ENCODE measurements around the gene ADCY6. TPM values are rescaled to one million over a fixed set of nuclear protein-coding genes. Genes with fewer than 3 reads are reported as not detected.

The ADCY6 gene
- polyA plus RNA-seq, 1 experiment: 37.9 TPM

GRCh38 chr12:48768147-48768546 is 20.7 kb downstream of the ADCY6 start:
- POLR2A ChIA-PET: no interaction called here

GRCh38 chr12:48767521-48767920 is 21.4 kb downstream of the ADCY6 start:
- no peaks in the 10 kb centered on the region for H3K27me3 ChIP-seq (ENCODE audit: control insufficient read depth, insufficient read depth, low read length)
- ChIA-PET CTCF (interaction anchor here (2.4 kb wide), 1 partner anchor 28 kb away, joined by 9 read pairs; no protein-coding TSS in a partner anchor), POLR2A (no interaction called here)
- no peak for TF ChIP-seq CTCF (IDR thresholded peaks at IDR 0.05; ENCODE audit: insufficient read depth, low read depth, low read length)
- no peak for DNase-seq (ENCODE audit: low read depth)
- peaks cover 34% of the 10 kb centered on the region for H3K36me3 ChIP-seq (ENCODE audit: control insufficient read depth, insufficient read depth, low read length)
- no peak overlapping the region for H3K4me3 ChIP-seq (ENCODE audit: low read depth, low read length)

More at GRCh38 chr12:48768147-48768546, 20.7 kb downstream of the ADCY6 start:
- no peak for TF ChIP-seq CTCF (IDR thresholded peaks at IDR 0.05; ENCODE audit: insufficient read depth, low read depth, low read length)
- Histone ChIP-seq H3K4me3 (ENCODE audit: low read depth, low read length) (no peak overlapping the region), H3K36me3 (ENCODE audit: control insufficient read depth, insufficient read depth, low read length) (peaks cover 36% of the 10 kb centered on the region), H3K27me3 (ENCODE audit: control insufficient read depth, insufficient read depth, low read length) (no peaks in the 10 kb centered on the region)
- DNase-seq (ENCODE audit: low read depth): no peak
- CTCF ChIA-PET: interaction anchor here (2.4 kb wide), 1 partner anchor 27 kb away, joined by 9 read pairs; no protein-coding TSS in a partner anchor

GRCh38 chr12:48767047-48767446 is 21.8 kb downstream of the ADCY6 start:
- ChIA-PET POLR2A (no interaction called here), CTCF (interaction anchor here (1.6 to 2.4 kb wide), 2 partner anchors 28 to 47 kb away, joined by 5 to 9 read pairs; no protein-coding TSS in a partner anchor)
- Histone ChIP-seq H3K4me3 (ENCODE audit: low read depth, low read length) (no peak overlapping the region), H3K36me3 (ENCODE audit: control insufficient read depth, insufficient read depth, low read length) (peaks cover 29% of the 10 kb centered on the region), H3K27me3 (ENCODE audit: control insufficient read depth, insufficient read depth, low read length) (no peaks in the 10 kb centered on the region)
- TF ChIP-seq CTCF (IDR thresholded peaks at IDR 0.05; ENCODE audit: insufficient read depth, low read depth, low read length): no peak
- DNase-seq (ENCODE audit: low read depth): no peak

GRCh38 chr12:48765753-48766162 is 23.1 kb downstream of the ADCY6 start:
- no peak overlapping the region for H3K4me3 ChIP-seq (ENCODE audit: low read depth, low read length)
- CTCF ChIA-PET: interaction anchor here (0.8 to 2.1 kb wide), 6 partner anchors 9 to 49 kb away, joined by 3 to 8 read pairs (median 4); no protein-coding TSS in a partner anchor
- peaks cover 17% of the 10 kb centered on the region for H3K36me3 ChIP-seq (ENCODE audit: control insufficient read depth, insufficient read depth, low read length)
- POLR2A ChIA-PET: no interaction called here
- no peak for DNase-seq (ENCODE audit: low read depth)
- H3K27me3 ChIP-seq (ENCODE audit: control insufficient read depth, insufficient read depth, low read length): no peaks in the 10 kb centered on the region
- no peak for TF ChIP-seq CTCF (IDR thresholded peaks at IDR 0.05; ENCODE audit: insufficient read depth, low read depth, low read length)

GRCh38 chr12:48764521-48764920 is 24.4 kb downstream of the ADCY6 start:
- POLR2A ChIA-PET: no interaction called here
- Histone ChIP-seq H3K36me3 (ENCODE audit: control insufficient read depth, insufficient read depth, low read length) (peaks cover 14% of the 10 kb centered on the region), H3K4me3 (ENCODE audit: low read depth, low read length) (no peak overlapping the region), H3K27me3 (ENCODE audit: control insufficient read depth, insufficient read depth, low read length) (no peaks in the 10 kb centered on the region)
- no peak for DNase-seq (ENCODE audit: low read depth)
- CTCF ChIA-PET: interaction anchor here (0.5 to 3.5 kb wide), 7 partner anchors 9 to 61 kb away, joined by 3 to 20 read pairs (median 4); no protein-coding TSS in a partner anchor
- no peak for TF ChIP-seq CTCF (IDR thresholded peaks at IDR 0.05; ENCODE audit: insufficient read depth, low read depth, low read length)

Data from BJ (cell line).